ENCODE measurements around the gene THSD7B.
"Not testable (repeated sequence)": the region's sequence is repeated elsewhere in the genome, so short reads cannot be mapped to it uniquely, and the experiment has no call there.

The THSD7B gene

DNA sequence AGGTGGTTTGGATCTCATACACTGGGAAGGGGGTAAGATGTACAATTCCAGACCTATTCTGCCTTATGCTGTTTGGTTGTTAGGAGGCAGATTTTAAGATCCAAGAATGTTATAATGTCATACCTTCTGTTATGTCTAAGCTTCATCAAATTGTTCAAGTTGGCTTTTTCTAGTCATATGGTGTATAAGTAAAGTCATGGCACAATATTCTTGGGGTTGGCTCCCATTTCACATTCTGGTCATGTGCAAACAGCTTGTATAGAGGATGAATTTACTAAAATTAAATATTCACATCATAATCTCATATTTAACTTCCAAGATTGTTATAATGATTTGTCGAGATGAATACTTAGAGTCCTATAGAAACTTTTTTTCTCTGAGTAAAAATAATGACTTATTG lies 774.0 kb downstream of the THSD7B start:
- no peak for DNase-seq (ENCODE audit: low spot score)

DNA sequence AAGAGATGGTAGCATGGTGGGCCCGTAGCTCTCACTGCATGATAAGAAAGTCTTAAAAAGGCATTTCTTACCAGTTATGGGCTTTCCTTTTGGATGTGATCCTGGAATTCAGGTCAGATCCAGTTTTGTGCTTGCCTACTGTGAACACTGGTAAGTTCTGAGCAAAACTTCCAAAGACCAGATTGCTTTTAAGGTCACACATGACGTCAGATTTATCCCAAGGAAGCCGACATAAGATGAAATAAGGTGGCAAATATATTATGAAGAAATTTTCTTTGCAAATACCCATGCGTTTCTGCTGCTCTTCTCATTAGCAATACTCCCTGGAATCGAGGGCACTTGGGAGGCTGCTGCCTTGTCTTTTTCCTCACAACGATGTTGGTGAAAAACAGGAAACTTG lies 782.5 kb downstream of the THSD7B start:
- DNase-seq (ENCODE audit: low spot score): no peak

DNA sequence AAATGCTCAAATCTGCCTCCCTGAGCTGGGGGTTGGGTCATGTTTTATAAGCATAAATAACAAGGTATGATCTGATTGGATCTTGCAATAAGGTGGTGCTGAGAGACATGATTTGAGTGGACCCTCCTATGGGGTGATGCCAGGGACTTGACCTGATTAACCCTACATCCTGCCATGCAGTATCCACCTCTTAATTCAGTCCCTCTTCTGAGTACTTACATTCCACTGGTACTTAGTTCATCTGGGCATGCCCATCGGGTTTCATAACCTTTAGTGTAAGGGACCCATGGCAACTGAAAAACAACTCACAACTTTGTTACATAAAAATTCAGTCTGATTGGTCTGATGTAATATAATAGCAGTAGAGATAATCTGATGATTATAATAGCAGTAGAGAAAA lies 801.0 kb downstream of the THSD7B start:
- no peak for DNase-seq (ENCODE audit: low spot score)

- no peak for DNase-seq (ENCODE audit: low spot score)
These were observed 805.1 kb downstream of the THSD7B start for GRCh38 chr2:137570484-137570883.

DNA sequence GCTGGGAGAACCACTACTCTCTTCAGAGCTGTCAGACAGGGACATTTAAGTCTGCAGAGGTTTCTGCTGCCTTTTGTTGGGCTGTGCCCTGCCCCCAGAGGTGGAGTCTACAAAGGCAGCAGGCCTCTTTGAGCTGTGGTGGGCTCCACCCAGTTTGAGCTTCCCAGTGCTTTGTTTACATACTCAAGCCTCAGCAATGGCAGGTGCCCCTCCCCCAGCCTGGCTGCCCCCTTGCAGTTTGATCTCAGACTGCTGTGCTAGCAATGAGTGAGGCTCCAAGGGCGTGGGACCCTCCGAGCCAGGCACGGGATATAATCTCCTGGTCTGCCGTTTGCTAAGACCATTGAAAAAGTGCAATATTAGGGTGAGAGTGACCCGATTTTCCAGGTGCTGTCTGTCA lies 822.5 kb downstream of the THSD7B start:
- not testable (repeated sequence) for DNase-seq (ENCODE audit: low spot score)

DNA sequence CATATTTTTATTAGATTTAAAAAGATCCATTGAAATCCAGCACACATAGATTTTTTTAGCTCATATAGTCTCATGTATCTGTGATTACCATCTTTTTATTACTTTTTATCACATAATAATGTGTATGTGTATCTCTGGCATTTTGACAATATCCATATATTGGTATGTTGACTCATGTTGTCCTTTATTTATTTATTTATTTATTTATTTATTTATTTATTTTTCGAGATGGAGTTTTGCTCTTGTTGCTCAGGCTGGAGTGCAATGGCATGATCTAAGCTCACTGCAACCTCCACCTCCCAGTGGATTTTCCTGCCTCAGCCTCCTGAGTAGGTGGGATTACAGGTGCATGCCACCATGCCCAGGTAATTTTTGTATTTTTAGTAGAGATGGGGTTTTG lies 823.2 kb downstream of the THSD7B start:
- DNase-seq (ENCODE audit: low spot score): not testable (repeated sequence)

DNA sequence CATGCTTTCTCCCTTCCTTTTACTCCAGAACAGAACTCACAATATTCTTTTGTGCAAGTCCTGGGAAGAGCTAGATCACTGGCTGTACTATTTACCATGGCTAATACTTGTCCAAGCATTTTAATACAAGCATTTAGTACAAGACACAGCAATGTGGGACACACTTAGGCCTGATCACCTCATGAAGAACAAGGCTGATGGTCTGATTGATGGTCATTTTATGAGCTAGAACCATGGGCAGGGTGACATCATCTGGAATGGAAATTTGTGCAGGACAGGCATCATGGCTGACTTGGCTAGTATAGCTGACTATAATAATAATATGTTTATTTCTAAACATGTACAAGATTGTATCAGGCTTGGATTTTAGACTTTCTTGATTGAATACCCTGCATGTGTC lies 824.8 kb downstream of the THSD7B start:
- DNase-seq (ENCODE audit: low spot score): no peak

DNA sequence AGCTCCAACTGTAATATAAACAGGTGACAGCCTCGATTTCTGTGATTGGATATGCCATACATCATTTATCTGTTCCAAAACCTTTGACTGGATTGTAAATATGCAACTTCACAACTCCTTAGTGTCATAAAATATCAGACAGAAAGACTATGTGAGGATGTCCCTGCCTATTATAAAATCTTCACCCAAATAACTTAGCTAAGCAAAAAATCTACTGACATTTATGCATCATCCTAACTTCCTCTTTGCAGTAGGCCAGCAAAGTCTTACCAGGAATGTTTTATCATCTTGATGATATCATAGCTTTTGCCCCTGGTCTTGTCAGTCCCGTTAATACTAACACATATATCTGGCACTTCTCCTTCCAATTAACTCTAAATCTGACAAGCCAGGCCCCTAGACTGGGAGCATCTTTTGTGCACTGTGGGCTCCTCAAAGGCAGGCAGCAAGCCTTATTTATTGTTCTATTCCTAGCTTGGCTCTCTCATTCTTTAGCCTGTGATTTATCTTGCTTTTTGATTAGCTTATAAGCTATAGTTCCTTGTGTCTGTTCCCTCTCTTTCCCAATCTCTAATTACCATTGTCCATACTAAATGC lies 842.5 kb downstream of the THSD7B start:
- no peak for DNase-seq (ENCODE audit: low spot score)

DNA sequence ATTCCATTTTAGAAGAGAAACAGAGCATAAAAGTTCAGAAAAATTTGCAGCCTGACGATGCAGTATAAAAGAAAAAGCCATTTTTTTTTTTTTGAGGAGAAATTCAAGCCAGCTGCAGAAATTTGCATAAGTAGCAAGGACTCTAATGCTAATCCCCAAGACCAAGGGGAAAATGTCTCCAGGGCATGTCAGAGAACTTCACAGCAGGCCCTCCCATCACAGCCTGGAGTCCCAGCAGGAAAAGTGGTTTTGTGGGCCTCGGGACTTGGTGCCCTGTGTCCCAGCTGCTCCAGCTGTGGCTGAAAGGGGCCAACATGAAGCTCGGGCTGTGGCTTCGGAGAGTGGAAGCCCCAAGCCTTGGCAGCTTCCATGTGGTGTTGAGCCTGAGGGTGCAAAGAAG lies 873.6 kb downstream of the THSD7B start:
- DNase-seq (ENCODE audit: low spot score): no peak

DNA sequence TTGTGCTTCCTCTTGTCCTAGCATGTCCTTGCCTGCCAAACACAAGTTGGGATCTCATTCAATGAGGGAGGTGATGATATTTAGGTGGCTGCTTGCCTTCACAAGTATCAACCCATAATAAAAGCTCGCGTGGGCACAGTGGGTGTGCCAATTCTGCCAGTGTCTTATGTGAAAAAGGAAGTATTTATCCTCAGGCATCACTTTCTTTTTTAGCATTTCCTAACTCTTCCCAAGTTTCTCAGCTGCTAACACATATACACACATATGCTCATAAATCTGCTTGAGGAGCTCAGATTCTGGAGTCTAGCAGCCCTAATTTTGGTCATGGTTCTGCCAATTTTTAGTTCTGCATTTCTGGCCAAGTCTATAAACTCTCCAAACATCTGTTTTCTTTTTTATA lies 879.4 kb downstream of the THSD7B start:
- DNase-seq (ENCODE audit: low spot score): no peak

DNA sequence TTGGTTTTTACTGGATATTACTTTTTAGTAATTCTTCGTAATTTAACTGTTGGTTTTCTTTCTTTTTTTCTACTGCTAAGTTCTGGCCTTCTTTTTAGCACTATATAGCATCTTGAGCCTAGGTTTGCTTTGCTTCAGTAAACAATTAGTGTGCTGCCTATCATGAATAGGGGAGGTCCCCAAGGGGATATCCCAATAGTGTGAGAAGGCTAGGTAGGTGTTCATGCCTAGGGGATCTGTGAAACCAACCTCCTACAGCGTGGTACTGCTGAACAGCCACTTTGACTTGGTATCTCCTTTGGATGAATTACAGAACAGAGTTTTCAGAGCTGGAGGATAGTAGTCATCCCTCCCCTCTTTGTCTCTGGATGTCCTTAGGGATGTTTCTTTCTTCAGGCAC lies 888.7 kb downstream of the THSD7B start:
- no peak for DNase-seq (ENCODE audit: low spot score)

DNA sequence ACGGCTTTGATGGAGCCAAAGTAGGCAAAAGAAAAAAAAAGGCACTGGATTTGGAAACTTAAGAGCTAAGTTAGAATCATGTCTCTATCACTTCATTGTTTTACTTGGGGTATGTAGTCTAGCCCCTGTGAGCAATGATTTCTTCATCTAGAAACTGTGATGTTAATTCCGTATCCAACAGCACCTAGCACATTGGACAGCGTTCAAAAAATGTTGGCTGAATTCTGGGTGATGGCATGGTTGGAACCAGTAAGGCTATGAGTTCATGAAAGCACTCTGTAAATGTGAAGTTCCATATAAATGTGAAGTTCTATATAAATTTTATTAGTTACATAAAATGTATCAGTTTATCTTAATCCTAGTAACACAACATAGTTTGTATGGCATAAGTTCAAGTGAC lies 890.5 kb downstream of the THSD7B start:
- DNase-seq (ENCODE audit: low spot score): no peak

GRCh38 chr2:137658433-137658832 lies 893.1 kb downstream of the THSD7B start:
- no peak for DNase-seq (ENCODE audit: low spot score)

DNA sequence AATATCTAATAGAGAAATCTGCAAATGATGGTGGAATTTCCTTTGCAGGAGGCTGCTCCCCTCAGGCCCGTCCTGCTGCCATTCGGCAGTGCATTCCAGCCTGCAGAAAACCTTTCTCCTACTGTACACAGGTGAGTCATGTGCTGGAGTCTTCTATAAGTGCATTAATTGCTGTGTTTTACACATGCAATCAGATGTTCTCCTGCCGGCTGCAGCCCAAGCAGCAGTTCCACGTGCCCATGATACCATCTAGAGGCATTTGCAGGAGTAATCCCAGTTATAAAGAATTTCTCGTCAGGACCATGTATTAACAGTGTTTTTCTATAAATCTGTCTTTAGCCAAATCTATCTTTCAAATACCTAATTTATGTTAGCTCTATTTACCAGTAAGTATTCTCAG lies 894.3 kb downstream of the THSD7B start:
- no peak for DNase-seq (ENCODE audit: low spot score)

GRCh38 chr2:137670111-137670510 lies 904.8 kb downstream of the THSD7B start:
- DNase-seq (ENCODE audit: low spot score): no peak

DNA sequence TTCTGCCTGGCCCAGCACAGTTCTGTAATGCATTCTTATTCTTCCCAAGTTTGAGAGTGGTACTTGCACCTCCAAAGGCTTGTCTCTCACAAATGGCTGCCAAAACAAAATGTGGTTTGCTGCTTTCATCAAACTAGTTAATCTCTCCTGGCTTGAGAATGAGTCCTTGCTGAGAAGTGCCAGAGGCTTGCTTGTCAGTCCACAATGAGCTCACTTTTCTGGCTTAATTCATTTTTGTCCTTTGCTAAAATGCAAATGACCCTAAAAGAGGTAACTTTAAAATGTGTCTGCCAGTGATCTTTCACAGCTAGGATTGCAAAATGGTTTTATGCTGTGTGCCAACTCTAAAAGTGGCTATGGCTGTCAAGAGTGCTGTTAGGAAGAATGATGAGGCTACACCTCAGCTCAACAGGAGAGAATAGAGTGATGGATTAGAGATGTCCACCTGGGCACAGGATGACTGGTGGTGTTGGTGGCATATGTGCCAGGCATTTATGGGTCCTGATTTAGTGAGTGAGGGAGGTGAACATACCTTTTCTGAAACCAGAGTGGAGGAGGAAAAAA lies 907.7 kb downstream of the THSD7B start:
- no peak for DNase-seq (ENCODE audit: low spot score)

DNA sequence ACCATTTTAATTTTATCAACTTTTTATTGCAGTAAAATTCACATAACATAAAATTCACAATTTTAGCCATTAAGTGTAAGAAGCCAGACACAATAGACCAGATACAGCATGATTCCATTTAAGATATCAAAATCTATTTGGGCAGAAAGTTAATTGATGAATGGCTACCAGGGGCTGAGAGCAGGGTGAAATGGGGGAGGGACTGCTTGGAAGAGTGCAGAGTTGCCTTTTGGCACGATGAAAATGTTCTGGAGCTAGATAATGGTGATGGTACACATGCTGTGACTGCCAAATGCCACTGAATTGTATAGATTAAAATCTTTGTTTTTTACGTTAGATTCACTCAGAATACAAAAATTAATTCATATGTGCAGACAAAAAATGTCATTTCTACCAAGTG lies 909.6 kb downstream of the THSD7B start:
- no peak for DNase-seq (ENCODE audit: low spot score)

DNA sequence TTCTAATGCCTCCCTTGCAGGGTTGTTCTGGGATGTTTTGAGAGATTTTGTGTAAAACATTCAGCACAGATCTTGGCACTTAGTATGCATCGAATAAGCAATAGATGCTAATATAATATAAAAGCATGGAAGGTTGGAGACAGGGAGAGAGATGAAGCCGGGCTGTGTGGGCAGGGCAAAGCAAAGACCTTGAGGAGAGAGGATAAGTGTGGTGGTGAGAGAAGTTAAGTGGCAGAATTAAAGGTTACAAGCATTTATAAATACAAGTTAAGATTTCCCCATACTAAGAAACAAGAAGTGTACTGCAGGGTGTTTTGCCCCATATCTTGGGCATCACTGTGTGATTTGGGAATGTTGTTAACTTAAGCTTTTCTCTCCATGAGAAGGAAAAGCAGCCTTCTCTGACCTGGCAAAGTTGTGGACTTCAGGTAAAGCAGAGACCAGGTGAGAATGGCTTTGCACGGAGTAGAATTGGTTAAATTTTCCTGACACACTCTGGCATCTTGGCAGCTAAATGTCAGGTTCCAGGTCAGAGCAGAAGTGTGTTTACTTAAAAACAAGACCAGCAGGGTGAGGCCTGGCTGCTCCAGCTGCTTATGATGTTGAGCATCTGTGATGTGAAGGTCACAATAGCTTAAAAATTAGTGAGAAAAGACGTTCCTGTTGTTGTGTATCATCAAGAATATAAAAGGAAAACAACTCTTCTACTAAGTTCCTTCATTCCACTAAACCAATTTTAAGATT lies 910.4 kb downstream of the THSD7B start:
- DNase-seq (ENCODE audit: low spot score): no peak

DNA sequence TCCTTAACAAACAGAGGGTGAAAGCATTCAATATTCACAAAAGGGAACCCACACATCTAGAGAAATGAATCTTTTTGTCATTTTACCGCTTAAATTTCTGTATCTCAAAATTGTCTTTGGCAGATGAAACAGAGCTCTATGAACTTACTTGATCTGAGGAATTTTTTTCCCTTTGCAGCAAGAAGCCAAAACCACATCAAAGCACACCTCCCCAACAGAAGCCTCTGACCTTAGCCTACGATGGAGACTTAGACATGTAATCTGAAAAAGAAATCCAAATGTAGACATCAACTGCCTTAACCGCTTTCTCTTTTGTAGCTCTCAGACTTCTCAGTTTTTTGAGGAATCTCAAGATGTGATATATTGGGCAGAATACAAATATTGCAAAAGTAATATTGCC lies 911.0 kb downstream of the THSD7B start:
- DNase-seq (ENCODE audit: low spot score): no peak

DNA sequence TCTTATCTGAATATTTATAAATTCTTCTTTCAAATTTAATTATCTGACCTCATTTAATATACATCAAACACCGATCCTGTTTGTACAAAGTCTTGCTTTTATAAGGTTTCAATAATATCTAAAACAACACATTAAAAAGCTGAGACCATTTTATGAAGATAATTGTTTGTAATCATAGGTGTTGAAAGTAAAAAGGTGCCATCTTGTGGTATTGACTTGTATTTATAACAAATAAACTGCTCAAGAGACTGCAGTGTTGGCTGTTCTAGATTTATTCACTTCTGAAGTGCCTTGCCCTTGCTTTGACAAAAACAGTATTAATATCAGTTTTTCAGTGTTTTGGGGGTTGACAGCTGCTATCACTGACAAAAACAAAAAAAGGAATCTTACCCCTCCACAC lies 912.1 kb downstream of the THSD7B start:
- DNase-seq (ENCODE audit: low spot score): no peak

DNA sequence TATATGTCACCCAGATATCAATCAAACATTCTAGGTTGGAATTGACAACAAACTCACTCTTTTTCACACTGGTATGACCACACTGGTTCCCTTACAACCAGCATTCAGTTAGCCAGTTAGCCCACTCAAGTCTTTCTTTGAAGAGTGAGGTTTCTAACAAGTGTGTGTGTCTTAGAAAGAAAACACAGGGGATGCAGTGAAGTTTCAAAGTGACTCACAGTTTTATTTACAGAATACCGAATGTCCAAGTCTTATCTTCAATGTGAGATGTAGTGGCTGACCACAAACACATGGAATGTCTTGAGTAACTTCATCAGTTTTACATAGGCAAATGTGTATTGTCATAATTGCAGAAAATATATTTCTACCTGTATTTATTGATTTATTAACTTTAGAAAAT lies 924.2 kb downstream of the THSD7B start:
- DNase-seq (ENCODE audit: low spot score): no peak

DNA sequence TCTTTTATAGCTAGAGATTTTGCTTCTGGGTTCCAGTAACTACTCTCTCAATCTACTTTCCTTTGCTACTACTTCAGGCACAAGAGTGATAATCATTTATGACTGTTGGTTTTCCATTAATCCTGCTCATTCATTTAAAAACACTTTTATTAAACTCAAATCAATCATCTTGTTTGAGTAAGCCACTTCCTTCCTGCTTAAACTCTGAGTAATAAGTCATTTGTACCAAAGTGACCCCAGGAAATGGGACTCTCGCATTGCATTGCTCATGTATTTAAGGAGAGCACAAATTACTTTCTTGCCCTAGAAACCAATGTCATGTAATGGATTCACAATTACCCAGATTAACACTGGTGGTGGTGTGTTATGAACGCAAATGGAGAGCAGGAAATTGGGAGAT lies 928.2 kb downstream of the THSD7B start:
- no peak for DNase-seq (ENCODE audit: low spot score)

DNA sequence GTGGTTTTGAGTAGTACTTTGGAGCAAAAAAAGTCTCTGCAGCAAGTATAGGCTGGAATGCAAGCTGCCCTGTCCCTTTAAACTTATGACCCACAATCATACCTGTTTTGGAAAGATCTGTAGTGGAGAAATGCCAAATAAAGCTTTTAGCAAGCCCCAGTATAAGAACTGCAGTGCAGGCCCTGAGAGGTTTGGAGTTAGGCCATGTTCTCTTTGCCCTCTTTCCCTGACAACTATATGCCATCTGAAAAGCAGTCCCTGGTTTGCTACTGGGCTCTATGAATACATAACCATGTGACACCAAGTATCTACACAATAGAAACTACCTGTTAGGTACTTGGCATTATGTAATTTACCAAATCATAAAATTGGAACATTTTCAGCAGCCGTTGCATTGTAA lies 931.6 kb downstream of the THSD7B start:
- DNase-seq (ENCODE audit: low spot score): no peak

GRCh38 chr2:137700250-137700649 lies 934.9 kb downstream of the THSD7B start:
- not testable (repeated sequence) for DNase-seq (ENCODE audit: low spot score)

All from CD4-positive, alpha-beta T cell treated with Interleukin-15 for 4 hours (primary cell).